Keratinocyte (primary cell): Measurements from ENCODE around the gene LHPP. TPM values are rescaled to one million over a fixed set of nuclear protein-coding genes. Genes with fewer than 3 reads are reported as not detected.

ENCODE experiments used
- DNase-seq: peaks from one replicate; pipeline ENCODE4 v3.0.0-alpha.2; 2011; ENCODE audit warnings: low read depth, missing footprints, low spot score
- FAIRE-seq: peaks from 2 replicates; lab custom pipeline; 2011; peaks lifted over from hg19 to GRCh38; lab: Jason Lieb, UNC
- H2AFZ ChIP-seq: 2 replicates; pipeline ENCODE4 v1.6.0; 2012; ENCODE audit warnings: low read length, control low read depth, inconsistent platforms; ENCODE audit not compliant: control insufficient read depth
- H3K27ac ChIP-seq: 2 replicates; pipeline ENCODE4 v1.5.1; 2011; ENCODE audit warnings: low read length; ENCODE audit not compliant: control insufficient read depth, insufficient read depth
- H3K27me3 ChIP-seq: 3 replicates; pipeline ENCODE4 v1.6.0; 2011; ENCODE audit warnings: low read length; ENCODE audit not compliant: control insufficient read depth, insufficient read depth; ENCODE audit errors: extremely low read depth
- H3K36me3 ChIP-seq, 2 experiments: 2 replicates in 1 of 2; 3 replicates in 1 of 2; pipeline ENCODE4 v1.5.1; 2011; ENCODE audit warnings: low read length in 2 of 2, mild to moderate bottlenecking in 1 of 2; ENCODE audit not compliant: control insufficient read depth in 2 of 2, insufficient read depth in 2 of 2; ENCODE audit errors: extremely low read depth in 1 of 2
- H3K4me1 ChIP-seq: 3 replicates; pipeline ENCODE4 v1.5.1; 2011; ENCODE audit warnings: low read length; ENCODE audit not compliant: control insufficient read depth, insufficient read depth; ENCODE audit errors: extremely low read depth
- H3K4me2 ChIP-seq: 3 replicates; pipeline ENCODE4 v1.6.0; 2011; ENCODE audit warnings: low read depth, low read length; ENCODE audit not compliant: control insufficient read depth, insufficient read depth; ENCODE audit errors: extremely low read depth
- H3K4me3 ChIP-seq, 3 experiments: fragments of 200-600 bp in 1 of 3; sonication (generic) in 1 of 3; 2 replicates in 2 of 3; 3 replicates in 1 of 3; pipeline ENCODE4 v1.5.1; 2011 to 2016; ENCODE audit warnings: low read length in 3 of 3, mild to moderate bottlenecking in 3 of 3, control low read depth in 2 of 3, inconsistent platforms in 1 of 3, low read depth in 1 of 3, mixed read lengths in 1 of 3, mixed run types in 1 of 3, moderate library complexity in 1 of 3; ENCODE audit not compliant: control insufficient read depth in 2 of 3, insufficient read depth in 2 of 3; ENCODE audit errors: extremely low read depth in 1 of 3
- H3K79me2 ChIP-seq: 2 replicates; pipeline ENCODE4 v1.6.0; 2012; ENCODE audit warnings: low read length; ENCODE audit not compliant: control insufficient read depth, insufficient read depth
- H3K9ac ChIP-seq: 3 replicates; pipeline ENCODE4 v1.6.0; 2011; ENCODE audit warnings: low read length; ENCODE audit not compliant: control insufficient read depth, insufficient read depth; ENCODE audit errors: extremely low read depth
- H3K9me1 ChIP-seq: 3 replicates; pipeline ENCODE4 v1.6.0; 2011; ENCODE audit warnings: low read length; ENCODE audit not compliant: control insufficient read depth, insufficient read depth; ENCODE audit errors: extremely low read depth
- H3K9me3 ChIP-seq: 2 replicates; pipeline ENCODE4 v1.5.1; 2012; ENCODE audit warnings: low read depth, low read length; ENCODE audit not compliant: control insufficient read depth
- H4K20me1 ChIP-seq: 3 replicates; pipeline ENCODE4 v1.6.0; 2011; ENCODE audit warnings: low read length; ENCODE audit not compliant: control insufficient read depth, insufficient read depth; ENCODE audit errors: extremely low read depth
- EZH2 ChIP-seq: IDR thresholded peaks from one replicate; pipeline ENCODE4 v1.6.1; 2012; ENCODE audit warnings: inconsistent platforms, mild to moderate bottlenecking, low read length, moderate library complexity
- dilution Hi-C: fragments of 300-500 bp; cut with MboI; formaldehyde crosslinking; loops from one replicate; pipeline ENCODE4 v1.7.0; 2020; ENCODE audit warnings: low sequenced_read_pairs; ENCODE audit not compliant: extremely low pct_ligation_motif_present
- polyA plus RNA-seq, 5 experiments: library from polyadenylated mRNA; depleted of rRNA in 3 of 5; stranded (reverse) in 3 of 5; stranded (forward) in 1 of 5; unstranded in 1 of 5; fragments of >200 nt; gene quantifications; 1 replicate in 1 of 5; 2 replicates in 3 of 5; 3 replicates in 1 of 5; pipeline versions ENCODE4 v1.2.1 to v1.2.3, GENCODE V29; 2011 to 2012; ENCODE audit warnings: missing spikeins in 2 of 5, low read depth in 1 of 5, low replicate concordance in 1 of 5
- TF ChIP-seq, protein P1 (sequence below), 3 experiments: IDR thresholded peaks in 1 of 3; conservative IDR thresholded peaks in 1 of 3; optimal IDR thresholded peaks in 1 of 3; 2 replicates in 2 of 3; 3 replicates in 1 of 3; pipeline versions ENCODE3 to v1.5.1; 2011; ENCODE audit warnings: low read length in 3 of 3, mild to moderate bottlenecking in 3 of 3, moderate library complexity in 2 of 3, control low read depth in 1 of 3, inconsistent platforms in 1 of 3; ENCODE audit not compliant: insufficient read depth in 2 of 3; ENCODE audit errors: extremely low read depth in 1 of 3

LHPP gene
- polyA plus RNA-seq, 1 donor (not counting 4 experiments of a cell fraction or from before 2014, with no cell fraction given): 13.1 TPM

DNA sequence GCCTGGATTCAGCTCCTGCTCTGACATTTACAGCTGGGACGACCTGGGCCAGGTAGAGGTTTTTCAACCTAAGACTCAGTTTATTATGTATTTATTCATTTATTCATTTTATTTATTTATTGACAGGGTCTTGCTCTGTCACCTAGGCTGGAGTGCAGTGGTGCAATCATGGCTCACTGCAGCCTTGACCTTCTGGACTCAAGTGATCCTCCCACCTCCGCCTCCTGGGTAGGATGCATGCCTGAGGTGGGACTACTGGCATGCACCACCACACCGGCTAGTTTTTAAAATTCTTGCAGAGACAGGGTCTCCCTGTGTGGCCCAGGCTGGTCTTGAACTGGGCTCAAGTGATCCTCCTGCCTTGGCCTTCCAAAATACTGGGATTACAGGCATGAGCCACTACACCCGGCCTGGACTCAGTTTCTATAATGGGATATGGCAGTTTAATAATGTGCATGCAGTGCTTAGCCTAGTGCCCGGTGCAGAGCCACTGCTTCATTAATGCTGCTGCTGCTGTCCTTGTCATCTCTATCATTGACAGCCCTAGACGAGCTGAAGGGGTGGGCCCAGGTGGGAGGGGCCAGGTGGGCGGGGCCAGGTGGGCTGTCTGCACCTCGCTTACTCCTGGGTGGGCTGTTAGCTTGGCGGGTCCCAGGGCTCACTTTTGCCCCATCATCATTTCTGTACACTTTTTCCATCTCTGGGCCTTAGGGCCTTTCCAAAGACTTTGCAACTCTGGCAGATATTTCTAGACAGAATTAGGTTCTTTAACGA, 92.6 kb downstream of the LHPP start:
- Histone ChIP-seq H4K20me1 (no peaks in the 10 kb centered on the region), H3K4me1 (no peaks in the 10 kb centered on the region), H3K27me3 (no peaks in the 10 kb centered on the region), H3K4me3 (no peak overlapping the region), H3K4me2 (no peak overlapping the region), H3K9me1 (no peaks in the 10 kb centered on the region), H3K27ac (no peak overlapping the region), H3K9ac (no peak overlapping the region), H2AFZ (no peak overlapping the region), H3K79me2 (no peaks in the 10 kb centered on the region), H3K36me3 (no peaks in the 10 kb centered on the region), H3K9me3 (no peaks in the 10 kb centered on the region)
- no peak for DNase-seq
- no peak for TF ChIP-seq EZH2
- FAIRE-seq: no peak
- dilution Hi-C loops: no loop called here

DNA sequence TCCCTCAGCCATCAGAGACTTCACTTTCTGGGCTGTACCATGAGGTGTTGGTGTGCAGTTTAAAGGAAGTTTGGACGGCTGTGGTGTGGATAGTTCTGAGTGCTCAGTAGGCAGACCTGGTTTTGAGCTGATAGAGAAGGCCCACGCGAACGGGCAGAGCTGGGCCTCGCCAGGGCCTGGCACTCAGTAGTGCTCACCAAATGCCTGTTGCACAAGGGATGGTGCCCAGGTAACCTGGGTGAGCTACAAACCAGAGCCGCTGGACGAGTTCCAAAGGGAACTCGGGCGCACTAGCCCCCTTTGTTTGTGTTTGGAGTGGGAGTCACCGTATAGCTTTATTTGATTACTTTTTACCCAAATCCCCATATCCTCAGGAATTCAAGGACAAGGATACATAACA, 95.5 kb downstream of the LHPP start:
- H3K27ac ChIP-seq: no peak overlapping the region
- no peaks in the 10 kb centered on the region for H3K9me3 ChIP-seq
- no peak overlapping the region for H3K4me3 ChIP-seq
- H3K36me3 ChIP-seq: no peaks in the 10 kb centered on the region
- FAIRE-seq: no peak
- no peak for DNase-seq
- dilution Hi-C loops: no loop called here
- H4K20me1 ChIP-seq: no peaks in the 10 kb centered on the region
- H3K79me2 ChIP-seq: no peaks in the 10 kb centered on the region
- H3K4me1 ChIP-seq: no peaks in the 10 kb centered on the region
- no peaks in the 10 kb centered on the region for H3K27me3 ChIP-seq
- H3K9ac ChIP-seq: no peak overlapping the region
- H2AFZ ChIP-seq: no peak overlapping the region
- H3K9me1 ChIP-seq: no peaks in the 10 kb centered on the region
- no peak overlapping the region for H3K4me2 ChIP-seq
- no peak for TF ChIP-seq EZH2
- TF ChIP-seq, protein P1, sequence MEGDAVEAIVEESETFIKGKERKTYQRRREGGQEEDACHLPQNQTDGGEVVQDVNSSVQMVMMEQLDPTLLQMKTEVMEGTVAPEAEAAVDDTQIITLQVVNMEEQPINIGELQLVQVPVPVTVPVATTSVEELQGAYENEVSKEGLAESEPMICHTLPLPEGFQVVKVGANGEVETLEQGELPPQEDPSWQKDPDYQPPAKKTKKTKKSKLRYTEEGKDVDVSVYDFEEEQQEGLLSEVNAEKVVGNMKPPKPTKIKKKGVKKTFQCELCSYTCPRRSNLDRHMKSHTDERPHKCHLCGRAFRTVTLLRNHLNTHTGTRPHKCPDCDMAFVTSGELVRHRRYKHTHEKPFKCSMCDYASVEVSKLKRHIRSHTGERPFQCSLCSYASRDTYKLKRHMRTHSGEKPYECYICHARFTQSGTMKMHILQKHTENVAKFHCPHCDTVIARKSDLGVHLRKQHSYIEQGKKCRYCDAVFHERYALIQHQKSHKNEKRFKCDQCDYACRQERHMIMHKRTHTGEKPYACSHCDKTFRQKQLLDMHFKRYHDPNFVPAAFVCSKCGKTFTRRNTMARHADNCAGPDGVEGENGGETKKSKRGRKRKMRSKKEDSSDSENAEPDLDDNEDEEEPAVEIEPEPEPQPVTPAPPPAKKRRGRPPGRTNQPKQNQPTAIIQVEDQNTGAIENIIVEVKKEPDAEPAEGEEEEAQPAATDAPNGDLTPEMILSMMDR (optimal IDR thresholded peaks at IDR 0.05 in 1 of 3, IDR thresholded peaks at IDR 0.05 in 1 of 3, conservative IDR thresholded peaks at IDR 0.05 in 1 of 3; ENCODE audit: extremely low read depth in 1 of 3, insufficient read depth in 2 of 3, low read length in 3 of 3): no peak
